Mammary epithelial cell (primary cell): Measurements from ENCODE around the gene CDH4.

Experiments
- EZH2 ChIP-seq: IDR thresholded peaks from 2 replicates; pipeline ENCODE4 v1.6.1; 2012; ENCODE audit warnings: low read length, inconsistent platforms, borderline replicate concordance
- TF ChIP-seq, protein P1 (sequence below), 2 donors: IDR thresholded peaks in 1 of 2; conservative IDR thresholded peaks in 1 of 2; 2 replicates each; pipeline ENCODE4 v1.5.1; 2011 to 2012; ENCODE audit warnings: inconsistent platforms in 2 of 2, low read length in 2 of 2, mild to moderate bottlenecking in 2 of 2, control low read depth in 1 of 2, low read depth in 1 of 2; ENCODE audit not compliant: insufficient read depth in 1 of 2; ENCODE audit errors: extremely low read depth in 1 of 2

DNA sequence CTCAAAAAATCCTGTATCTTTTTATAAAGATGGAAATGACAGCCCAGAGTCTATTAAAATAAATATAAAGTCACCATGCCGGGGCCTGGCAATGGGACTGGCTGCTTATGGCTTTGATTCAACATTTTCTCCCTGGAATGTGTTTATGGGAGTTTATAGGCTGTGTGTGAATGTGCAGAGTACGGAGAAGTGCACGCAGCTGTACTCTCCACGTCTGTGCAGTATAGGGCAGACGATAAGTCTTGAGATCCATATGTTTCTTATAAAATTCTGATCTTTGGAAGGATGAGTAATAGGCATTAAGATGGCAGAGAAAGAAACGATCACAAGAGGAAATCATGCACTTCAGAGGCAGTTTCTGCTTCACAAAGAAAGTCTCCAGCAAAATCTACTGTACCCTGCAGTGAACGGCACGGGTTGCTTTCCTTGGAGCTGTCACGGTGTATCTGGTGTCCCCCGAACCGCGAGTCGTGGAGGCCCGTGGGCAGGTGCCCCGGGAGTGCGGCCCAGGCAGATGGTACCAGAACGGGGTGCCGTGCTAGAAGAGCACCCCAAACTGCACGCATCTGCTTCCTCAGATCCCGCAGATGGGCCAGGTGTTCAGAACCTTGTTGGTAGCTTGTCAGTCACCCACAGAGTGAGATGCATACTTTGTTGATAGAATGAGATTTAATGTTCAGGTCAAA lies 431.1 kb downstream of the CDH4 start:
- TF ChIP-seq, protein P1, sequence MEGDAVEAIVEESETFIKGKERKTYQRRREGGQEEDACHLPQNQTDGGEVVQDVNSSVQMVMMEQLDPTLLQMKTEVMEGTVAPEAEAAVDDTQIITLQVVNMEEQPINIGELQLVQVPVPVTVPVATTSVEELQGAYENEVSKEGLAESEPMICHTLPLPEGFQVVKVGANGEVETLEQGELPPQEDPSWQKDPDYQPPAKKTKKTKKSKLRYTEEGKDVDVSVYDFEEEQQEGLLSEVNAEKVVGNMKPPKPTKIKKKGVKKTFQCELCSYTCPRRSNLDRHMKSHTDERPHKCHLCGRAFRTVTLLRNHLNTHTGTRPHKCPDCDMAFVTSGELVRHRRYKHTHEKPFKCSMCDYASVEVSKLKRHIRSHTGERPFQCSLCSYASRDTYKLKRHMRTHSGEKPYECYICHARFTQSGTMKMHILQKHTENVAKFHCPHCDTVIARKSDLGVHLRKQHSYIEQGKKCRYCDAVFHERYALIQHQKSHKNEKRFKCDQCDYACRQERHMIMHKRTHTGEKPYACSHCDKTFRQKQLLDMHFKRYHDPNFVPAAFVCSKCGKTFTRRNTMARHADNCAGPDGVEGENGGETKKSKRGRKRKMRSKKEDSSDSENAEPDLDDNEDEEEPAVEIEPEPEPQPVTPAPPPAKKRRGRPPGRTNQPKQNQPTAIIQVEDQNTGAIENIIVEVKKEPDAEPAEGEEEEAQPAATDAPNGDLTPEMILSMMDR (conservative IDR thresholded peaks at IDR 0.05 in 1 of 2, IDR thresholded peaks at IDR 0.05 in 1 of 2; ENCODE audit: extremely low read depth in 1 of 2, insufficient read depth in 1 of 2, low read depth in 1 of 2, low read length in 2 of 2): no peak
- no peak for TF ChIP-seq EZH2
